Jurkat, Clone E6-1 (cell line): Measurements from ENCODE around the gene COLEC11.
"Not testable (repeated sequence)": the region's sequence is repeated elsewhere in the genome, so short reads cannot be mapped to it uniquely, and the experiment has no call there.

Experiments used
- DNase-seq: peaks from one replicate; pipeline ENCODE4 v3.0.0-alpha.2; 2011; ENCODE audit warnings: low read depth, low spot score
- H3K4me3 ChIP-seq: 2 replicates; pipeline ENCODE4 v1.5.1; 2011; ENCODE audit warnings: mild to moderate bottlenecking, low read length, control low read depth, moderate library complexity

The COLEC11 gene

DNA sequence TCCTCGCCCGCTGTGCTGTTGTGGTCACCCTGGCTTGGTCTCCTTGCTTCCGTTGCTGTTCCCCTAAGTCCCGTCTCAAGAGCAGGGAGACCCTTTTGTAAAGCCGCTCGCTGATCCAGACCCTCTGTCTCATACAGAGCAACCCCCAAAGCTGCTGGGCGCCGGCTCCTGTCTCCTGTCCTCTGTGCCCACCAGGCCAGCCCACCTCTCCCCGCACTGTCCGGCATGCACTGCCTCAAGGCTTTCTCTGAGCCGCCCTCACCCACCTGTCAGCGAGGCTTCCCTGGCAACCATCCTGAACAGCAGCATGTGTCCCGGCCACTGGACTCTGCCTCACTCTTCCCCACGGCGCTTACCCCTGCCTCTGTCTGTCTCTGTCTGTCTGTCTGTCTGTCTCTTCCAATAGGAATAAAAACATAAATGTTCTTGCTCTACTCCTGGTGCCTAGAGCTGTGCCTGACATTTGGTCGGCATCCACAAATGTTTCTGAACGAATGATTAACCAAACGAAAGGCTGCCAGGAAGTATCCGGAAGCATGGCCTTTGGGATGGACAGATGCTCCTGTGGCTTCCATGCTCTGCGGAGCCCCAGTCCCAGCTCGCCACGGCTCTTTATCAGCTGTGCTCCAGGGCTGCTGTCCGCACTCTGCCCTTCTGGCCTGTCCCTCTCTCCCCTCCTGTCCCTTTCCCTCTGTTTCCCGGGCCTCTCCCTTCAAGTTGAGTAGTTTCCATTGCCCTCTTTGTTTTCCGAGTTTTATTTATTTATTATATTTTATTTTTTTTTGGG lies 7.8 kb downstream of the COLEC11 start:
- no peak overlapping the region for H3K4me3 ChIP-seq
- no peak for DNase-seq

DNA sequence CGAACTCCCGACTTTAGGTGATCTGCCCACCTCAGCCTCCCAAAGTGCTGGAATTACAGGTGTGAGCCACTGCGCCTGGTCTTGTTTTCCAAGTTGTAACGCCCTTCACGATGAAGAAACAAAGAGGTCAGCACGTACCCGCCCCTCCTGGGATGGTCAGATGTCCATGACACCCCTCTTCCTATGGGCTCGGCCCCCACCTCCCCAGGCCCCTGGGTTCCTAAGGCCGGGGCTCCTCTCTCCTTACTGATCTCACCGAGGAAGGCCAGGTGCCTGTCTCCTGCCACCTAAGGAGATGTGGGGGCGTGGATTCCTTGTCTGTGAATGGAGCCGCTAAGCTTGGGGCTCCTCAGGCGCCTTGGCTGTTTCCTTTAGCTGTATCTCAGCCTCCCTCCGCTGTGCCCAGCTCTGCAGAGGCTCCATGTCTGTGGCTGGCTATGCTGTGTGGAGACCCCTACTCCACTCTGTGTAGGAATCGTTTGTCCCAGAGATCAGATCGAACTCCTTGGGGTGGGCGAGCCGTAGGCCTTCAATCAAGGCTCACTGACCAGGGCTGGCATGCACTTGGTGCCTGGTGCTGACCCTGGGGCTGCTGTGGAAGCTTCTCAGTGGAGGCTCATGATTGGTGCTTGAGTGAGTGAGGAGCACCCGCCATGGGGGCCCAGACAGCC lies 8.8 kb downstream of the COLEC11 start:
- DNase-seq: no peak
- H3K4me3 ChIP-seq: no peak overlapping the region

GRCh38 chr2:3604207-3604877 lies 9.4 kb downstream of the COLEC11 start:
- H3K4me3 ChIP-seq: no peak overlapping the region
- no peak for DNase-seq

- no peak overlapping the region; the same call in 1 of the 2 replicates for H3K4me3 ChIP-seq
- peak; percentile 75 for DNase-seq
Measured at GRCh38 chr2:3604991-3605961, 10.4 kb downstream of the COLEC11 start.

- DNase-seq: no peak
- no peak overlapping the region for H3K4me3 ChIP-seq
Measured at GRCh38 chr2:3606028-3606369, 11.1 kb downstream of the COLEC11 start.

- no peak for DNase-seq
- no peak overlapping the region for H3K4me3 ChIP-seq
Measured at GRCh38 chr2:3606370-3607201, 11.7 kb downstream of the COLEC11 start.

DNA sequence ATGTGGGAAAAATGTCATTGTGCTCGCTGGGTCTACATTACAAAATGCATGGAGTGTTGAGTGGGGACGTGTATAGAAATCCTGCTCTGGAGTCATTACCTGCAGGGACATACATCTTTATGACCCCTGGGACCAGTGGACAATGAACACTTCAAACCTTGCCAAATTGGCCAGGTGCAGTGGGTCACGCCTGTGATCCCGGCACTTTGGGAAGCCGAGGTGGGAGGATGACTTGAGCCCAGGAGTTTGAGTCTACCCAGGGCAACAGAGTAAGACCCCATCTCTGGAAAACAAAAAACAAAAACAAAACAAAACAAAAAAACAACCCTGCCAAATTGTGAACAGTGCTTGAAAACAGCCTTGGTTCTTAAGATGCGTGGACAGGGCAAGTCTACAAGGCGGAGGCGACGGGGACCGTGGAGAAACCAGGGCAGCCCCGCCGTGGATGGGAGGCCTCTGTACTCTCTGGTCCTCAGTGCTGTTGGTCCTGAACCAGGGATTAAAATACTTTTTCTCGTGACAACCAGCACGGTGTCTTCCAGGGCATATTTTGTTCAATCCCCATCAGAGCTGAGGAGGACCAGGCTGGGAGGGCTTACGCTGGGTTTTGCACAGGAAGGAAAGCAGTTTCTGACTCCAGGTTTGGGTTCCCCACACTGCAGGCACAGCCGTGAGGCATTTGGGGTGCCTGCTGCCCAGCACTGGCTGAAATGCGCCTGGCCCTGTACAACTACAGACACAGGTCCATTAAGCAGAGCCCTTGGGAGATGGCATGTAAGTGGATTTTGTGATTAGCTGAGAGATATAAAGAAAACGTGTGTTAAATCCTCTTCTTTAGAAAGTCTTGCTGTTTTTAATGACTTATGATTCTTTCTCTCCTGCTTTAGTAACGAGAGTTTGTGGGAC lies 13.7 kb downstream of the COLEC11 start:
- H3K4me3 ChIP-seq: no peak overlapping the region
- no peak for DNase-seq

- H3K4me3 ChIP-seq: not testable (repeated sequence)
- DNase-seq: peak; percentile 87
Measured at GRCh38 chr2:3609279-3609673, 14.4 kb downstream of the COLEC11 start.

- no peak for DNase-seq
- no peak overlapping the region for H3K4me3 ChIP-seq
Measured at GRCh38 chr2:3610415-3610814, 15.5 kb downstream of the COLEC11 start.

DNA sequence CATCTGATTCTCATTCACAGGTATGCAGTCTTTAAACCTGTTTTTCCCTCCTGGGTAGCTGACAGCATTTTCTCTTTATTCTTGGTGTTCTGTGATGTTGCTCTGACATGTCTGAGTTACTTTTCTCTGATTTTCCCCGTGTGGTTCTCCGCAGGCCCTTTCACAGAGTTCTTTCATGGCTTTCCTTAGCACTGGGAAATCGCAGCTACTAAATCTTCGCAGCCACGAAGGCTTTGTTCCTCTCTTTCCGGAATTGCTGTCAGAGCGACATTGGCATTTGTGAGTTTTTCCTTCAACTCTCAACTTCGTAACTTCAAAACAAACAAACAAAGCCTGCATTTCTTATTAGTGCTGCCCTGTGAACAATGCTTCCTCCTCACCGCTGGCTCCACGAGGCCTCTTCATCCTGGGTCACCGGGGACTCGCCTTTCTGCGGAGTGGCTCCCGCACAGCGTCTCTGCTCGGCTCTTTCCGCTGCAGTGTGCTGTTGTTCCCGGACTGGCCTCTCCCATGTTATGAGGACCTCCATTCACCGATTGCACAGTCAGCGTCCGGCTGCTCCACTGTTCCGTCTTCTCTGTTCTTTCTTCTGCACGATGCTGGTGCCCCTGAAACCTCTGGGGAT lies 16.1 kb downstream of the COLEC11 start:
- DNase-seq: no peak
- no peak overlapping the region for H3K4me3 ChIP-seq

DNA sequence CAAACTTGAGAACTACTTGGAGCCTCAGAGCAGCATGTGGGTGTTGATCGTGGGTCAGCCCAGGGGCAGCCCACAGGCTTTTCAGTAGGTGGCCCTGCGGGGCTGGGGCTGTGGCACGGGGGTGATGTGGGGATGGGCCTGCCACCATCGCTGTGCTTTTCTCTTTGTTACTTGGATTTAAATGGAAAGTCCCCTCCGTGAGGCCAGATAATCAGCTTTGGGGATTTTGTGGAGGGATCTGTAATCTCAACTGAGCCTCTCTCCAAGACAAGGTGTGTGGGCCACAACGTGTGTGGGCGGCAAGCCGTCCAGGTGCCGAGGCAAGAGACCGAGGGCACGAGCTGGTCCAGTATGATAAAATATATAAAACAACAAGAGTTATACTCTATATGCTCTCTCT lies 16.7 kb downstream of the COLEC11 start:
- no peak overlapping the region for H3K4me3 ChIP-seq
- DNase-seq: no peak

DNA sequence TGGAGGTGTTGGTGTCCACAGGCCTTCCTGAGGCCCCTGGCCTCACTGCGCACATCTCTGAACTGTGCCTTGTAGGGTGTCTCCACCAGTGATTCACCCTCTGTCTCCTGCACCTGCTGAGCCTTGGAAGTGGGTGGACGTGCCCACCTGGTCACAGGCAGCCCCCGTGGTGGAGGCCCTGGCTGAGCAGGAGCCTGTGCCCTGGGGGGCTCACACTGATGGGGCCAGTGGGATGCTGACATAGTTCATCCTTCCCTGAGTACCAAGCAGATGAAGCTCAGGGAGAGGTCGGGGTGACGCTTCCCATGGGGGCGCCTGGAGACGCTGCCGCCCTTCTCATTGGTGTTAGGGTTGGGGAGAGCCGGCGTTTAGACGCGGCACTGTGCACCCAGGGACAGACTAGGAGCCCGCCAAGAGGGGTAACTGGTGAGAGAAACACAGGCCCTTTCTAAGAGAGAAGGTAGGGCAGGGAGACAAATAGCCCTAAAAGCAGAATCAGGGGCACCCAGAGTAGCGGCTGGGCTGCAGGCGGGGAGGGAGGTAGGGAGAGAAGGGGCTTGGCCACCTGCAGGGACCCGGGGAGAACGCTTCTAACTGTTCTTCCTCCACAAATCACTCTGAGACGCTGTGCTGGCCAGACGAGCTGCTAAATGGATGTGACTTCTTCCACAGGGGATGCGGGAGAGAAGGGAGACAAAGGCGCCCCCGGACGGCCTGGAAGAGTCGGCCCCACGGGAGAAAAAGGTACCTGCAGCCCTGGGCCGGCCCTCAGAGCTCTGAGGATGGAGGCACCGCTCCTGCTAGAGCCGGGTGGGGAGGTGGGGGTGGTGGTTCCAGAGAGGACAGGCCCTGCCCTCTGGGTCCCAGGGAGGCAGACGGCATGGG lies 18.0 kb downstream of the COLEC11 start:
- DNase-seq: no peak

GRCh38 chr2:3613524-3613905 lies 18.6 kb downstream of the COLEC11 start:
- no peak overlapping the region for H3K4me3 ChIP-seq
- DNase-seq: no peak

More for the DNA sequence above, 18.0 kb downstream of the COLEC11 start:
- H3K4me3 ChIP-seq: no peak overlapping the region

GRCh38 chr2:3614743-3615142 lies 19.8 kb downstream of the COLEC11 start:
- H3K4me3 ChIP-seq, DNase-seq: not testable (repeated sequence)

GRCh38 chr2:3615541-3616200 lies 20.8 kb downstream of the COLEC11 start:
- not testable (repeated sequence) for H3K4me3 ChIP-seq, DNase-seq
